ENCODE data around the gene GBX1.

GBX1 gene

GRCh38 chr7:151142686-151143040, 24.8 kb downstream of the GBX1 start:
- Histone ChIP-seq H3K27me3 (replicated peaks; ENCODE audit: control insufficient read depth, insufficient read depth, low read length) (no peaks in the 10 kb centered on the region), H3K4me1 (ENCODE audit: control insufficient read depth, insufficient read depth, low read length) (no peaks in the 10 kb centered on the region), H3K9me3 (ENCODE audit: control insufficient read depth, low read length) (no peaks in the 10 kb centered on the region), H3K9ac (ENCODE audit: low read length) (no peak overlapping the region), H3K36me3 (ENCODE audit: control insufficient read depth, insufficient read depth, low read length, severe bottlenecking) (peaks cover 53% of the 10 kb centered on the region), H3K4me3 (ENCODE audit: low read length) (no peak overlapping the region)
- no peak for DNase-seq (ENCODE audit: low read depth)

GRCh38 chr7:151141855-151142685, 25.4 kb downstream of the GBX1 start:
- no peak overlapping the region for H3K9ac ChIP-seq (ENCODE audit: low read length)
- no peaks in the 10 kb centered on the region for H3K27me3 ChIP-seq (replicated peaks; ENCODE audit: control insufficient read depth, insufficient read depth, low read length)
- no peaks in the 10 kb centered on the region for H3K9me3 ChIP-seq (ENCODE audit: control insufficient read depth, low read length)
- no peak overlapping the region for H3K4me3 ChIP-seq (ENCODE audit: low read length)
- peaks cover 56% of the 10 kb centered on the region for H3K36me3 ChIP-seq (ENCODE audit: control insufficient read depth, insufficient read depth, low read length, severe bottlenecking)
- no peak for DNase-seq (ENCODE audit: low read depth)
- H3K4me1 ChIP-seq (ENCODE audit: control insufficient read depth, insufficient read depth, low read length) = no peaks in the 10 kb centered on the region

GRCh38 chr7:151141311-151141854, 26.1 kb downstream of the GBX1 start:
- DNase-seq (ENCODE audit: low read depth) = no peak
- Histone ChIP-seq H3K9ac (ENCODE audit: low read length) (no peak overlapping the region), H3K9me3 (ENCODE audit: control insufficient read depth, low read length) (no peaks in the 10 kb centered on the region), H3K4me3 (ENCODE audit: low read length) (no peak overlapping the region), H3K36me3 (ENCODE audit: control insufficient read depth, insufficient read depth, low read length, severe bottlenecking) (peaks cover 63% of the 10 kb centered on the region), H3K4me1 (ENCODE audit: control insufficient read depth, insufficient read depth, low read length) (no peaks in the 10 kb centered on the region), H3K27me3 (replicated peaks; ENCODE audit: control insufficient read depth, insufficient read depth, low read length) (no peaks in the 10 kb centered on the region)

GRCh38 chr7:151140826-151141225, 26.7 kb downstream of the GBX1 start:
- no peaks in the 10 kb centered on the region for H3K4me1 ChIP-seq (ENCODE audit: control insufficient read depth, insufficient read depth, low read length)
- H3K9ac ChIP-seq (ENCODE audit: low read length) = no peak overlapping the region
- no peak for DNase-seq (ENCODE audit: low read depth)
- no peaks in the 10 kb centered on the region for H3K9me3 ChIP-seq (ENCODE audit: control insufficient read depth, low read length)
- H3K36me3 ChIP-seq (ENCODE audit: control insufficient read depth, insufficient read depth, low read length, severe bottlenecking) = peaks cover 69% of the 10 kb centered on the region
- H3K27me3 ChIP-seq (replicated peaks; ENCODE audit: control insufficient read depth, insufficient read depth, low read length) = no peaks in the 10 kb centered on the region
- H3K4me3 ChIP-seq (ENCODE audit: low read length) = no peak overlapping the region

GRCh38 chr7:151139791-151140190, 27.7 kb downstream of the GBX1 start:
- no peaks in the 10 kb centered on the region for H3K9me3 ChIP-seq (ENCODE audit: control insufficient read depth, low read length)
- no peaks in the 10 kb centered on the region for H3K4me1 ChIP-seq (ENCODE audit: control insufficient read depth, insufficient read depth, low read length)
- H3K9ac ChIP-seq (ENCODE audit: low read length) = no peak overlapping the region
- no peak for DNase-seq (ENCODE audit: low read depth)
- peaks cover 79% of the 10 kb centered on the region for H3K36me3 ChIP-seq (ENCODE audit: control insufficient read depth, insufficient read depth, low read length, severe bottlenecking)
- no peaks in the 10 kb centered on the region for H3K27me3 ChIP-seq (replicated peaks; ENCODE audit: control insufficient read depth, insufficient read depth, low read length)
- H3K4me3 ChIP-seq (ENCODE audit: low read length) = no peak overlapping the region

GRCh38 chr7:151139071-151139790, 28.3 kb downstream of the GBX1 start:
- no peak overlapping the region for H3K9ac ChIP-seq (ENCODE audit: low read length)
- no peak for DNase-seq (ENCODE audit: low read depth)
- no peaks in the 10 kb centered on the region for H3K4me1 ChIP-seq (ENCODE audit: control insufficient read depth, insufficient read depth, low read length)
- no peaks in the 10 kb centered on the region for H3K9me3 ChIP-seq (ENCODE audit: control insufficient read depth, low read length)
- no peak overlapping the region for H3K4me3 ChIP-seq (ENCODE audit: low read length)
- H3K27me3 ChIP-seq (replicated peaks; ENCODE audit: control insufficient read depth, insufficient read depth, low read length) = no peaks in the 10 kb centered on the region
- peaks cover 82% of the 10 kb centered on the region for H3K36me3 ChIP-seq (ENCODE audit: control insufficient read depth, insufficient read depth, low read length, severe bottlenecking)

- H3K9me3 ChIP-seq (ENCODE audit: control insufficient read depth, low read length) = no peaks in the 10 kb centered on the region
- H3K36me3 ChIP-seq (ENCODE audit: control insufficient read depth, insufficient read depth, low read length, severe bottlenecking) = peaks cover 82% of the 10 kb centered on the region
- no peaks in the 10 kb centered on the region for H3K27me3 ChIP-seq (replicated peaks; ENCODE audit: control insufficient read depth, insufficient read depth, low read length)
- no peak for DNase-seq (ENCODE audit: low read depth)
- no peaks in the 10 kb centered on the region for H3K4me1 ChIP-seq (ENCODE audit: control insufficient read depth, insufficient read depth, low read length)
- H3K9ac ChIP-seq (ENCODE audit: low read length) = no peak overlapping the region
- no peak overlapping the region for H3K4me3 ChIP-seq (ENCODE audit: low read length)
Measured at GRCh38 chr7:151138153-151138851, 29.2 kb downstream of the GBX1 start.

GRCh38 chr7:151137791-151138152, 29.7 kb downstream of the GBX1 start:
- Histone ChIP-seq H3K9me3 (ENCODE audit: control insufficient read depth, low read length) (no peaks in the 10 kb centered on the region), H3K4me1 (ENCODE audit: control insufficient read depth, insufficient read depth, low read length) (no peaks in the 10 kb centered on the region), H3K27me3 (replicated peaks; ENCODE audit: control insufficient read depth, insufficient read depth, low read length) (no peaks in the 10 kb centered on the region), H3K4me3 (ENCODE audit: low read length) (no peak overlapping the region), H3K36me3 (ENCODE audit: control insufficient read depth, insufficient read depth, low read length, severe bottlenecking) (peaks cover 77% of the 10 kb centered on the region), H3K9ac (ENCODE audit: low read length) (no peak overlapping the region)
- DNase-seq (ENCODE audit: low read depth) = no peak

GRCh38 chr7:151137076-151137675, 30.3 kb downstream of the GBX1 start:
- no peaks in the 10 kb centered on the region for H3K4me1 ChIP-seq (ENCODE audit: control insufficient read depth, insufficient read depth, low read length)
- H3K36me3 ChIP-seq (ENCODE audit: control insufficient read depth, insufficient read depth, low read length, severe bottlenecking) = peaks cover 74% of the 10 kb centered on the region
- no peak overlapping the region for H3K4me3 ChIP-seq (ENCODE audit: low read length)
- H3K27me3 ChIP-seq (replicated peaks; ENCODE audit: control insufficient read depth, insufficient read depth, low read length) = no peaks in the 10 kb centered on the region
- H3K9ac ChIP-seq (ENCODE audit: low read length) = no peak overlapping the region
- no peak for DNase-seq (ENCODE audit: low read depth)
- no peaks in the 10 kb centered on the region for H3K9me3 ChIP-seq (ENCODE audit: control insufficient read depth, low read length)

GRCh38 chr7:151135866-151136843, 31.3 kb downstream of the GBX1 start:
- peaks cover 71% of the 10 kb centered on the region for H3K36me3 ChIP-seq (ENCODE audit: control insufficient read depth, insufficient read depth, low read length, severe bottlenecking)
- no peaks in the 10 kb centered on the region for H3K27me3 ChIP-seq (replicated peaks; ENCODE audit: control insufficient read depth, insufficient read depth, low read length)
- DNase-seq (ENCODE audit: low read depth) = no peak

More at GRCh38 chr7:151135866-151136843, 31.3 kb downstream of the GBX1 start:
- no peak overlapping the region for H3K9ac ChIP-seq (ENCODE audit: low read length)
- H3K9me3 ChIP-seq (ENCODE audit: control insufficient read depth, low read length) = no peaks in the 10 kb centered on the region
- no peak overlapping the region for H3K4me3 ChIP-seq (ENCODE audit: low read length)
- no peaks in the 10 kb centered on the region for H3K4me1 ChIP-seq (ENCODE audit: control insufficient read depth, insufficient read depth, low read length)

Measured in adipocyte (in vitro differentiated cells).